OCI-LY1 (cell line): ENCODE measurements around the gene PPP2R2B.

ENCODE experiments used
- CTCF ChIP-seq: fragments of 200-600 bp; sonication (generic), shearing (Covaris generic); IDR thresholded peaks from 2 replicates; pipeline ENCODE4 v1.5.1; 2017; ENCODE audit warnings: mild to moderate bottlenecking, antibody characterized with exemption, low read length, moderate library complexity, mixed read lengths
- EZH2 ChIP-seq: fragments of 200-600 bp; sonication (generic), shearing (Covaris generic); IDR thresholded peaks from 2 replicates; pipeline ENCODE4 v1.8.0; 2017; ENCODE audit warnings: borderline replicate concordance, mixed run types, mild to moderate bottlenecking, antibody characterized with exemption, low read length, moderate library complexity, mixed read lengths

- TF ChIP-seq CTCF (no peak), EZH2 (no peak)
Observed at GRCh38 chr5:146820987-146821386, 57.6 kb downstream of the PPP2R2B start.
